Inflammatory macrophage treated with lipopolysaccharide for 4 hours (primary cell): Measurements from ENCODE around the gene ETS1.
A peak's percentile ranks its signal among the peaks of the same experiment; 100 is the strongest.

Source experiments
- DNase-seq: peaks from one replicate; pipeline ENCODE4 v3.0.0-alpha.2; 2020

Gene ETS1, protein sequence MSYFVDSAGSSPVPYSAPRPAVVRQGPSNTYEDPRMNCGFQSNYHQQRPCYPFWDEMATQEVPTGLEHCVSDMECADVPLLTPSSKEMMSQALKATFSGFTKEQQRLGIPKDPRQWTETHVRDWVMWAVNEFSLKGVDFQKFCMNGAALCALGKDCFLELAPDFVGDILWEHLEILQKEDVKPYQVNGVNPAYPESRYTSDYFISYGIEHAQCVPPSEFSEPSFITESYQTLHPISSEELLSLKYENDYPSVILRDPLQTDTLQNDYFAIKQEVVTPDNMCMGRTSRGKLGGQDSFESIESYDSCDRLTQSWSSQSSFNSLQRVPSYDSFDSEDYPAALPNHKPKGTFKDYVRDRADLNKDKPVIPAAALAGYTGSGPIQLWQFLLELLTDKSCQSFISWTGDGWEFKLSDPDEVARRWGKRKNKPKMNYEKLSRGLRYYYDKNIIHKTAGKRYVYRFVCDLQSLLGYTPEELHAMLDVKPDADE

DNA sequence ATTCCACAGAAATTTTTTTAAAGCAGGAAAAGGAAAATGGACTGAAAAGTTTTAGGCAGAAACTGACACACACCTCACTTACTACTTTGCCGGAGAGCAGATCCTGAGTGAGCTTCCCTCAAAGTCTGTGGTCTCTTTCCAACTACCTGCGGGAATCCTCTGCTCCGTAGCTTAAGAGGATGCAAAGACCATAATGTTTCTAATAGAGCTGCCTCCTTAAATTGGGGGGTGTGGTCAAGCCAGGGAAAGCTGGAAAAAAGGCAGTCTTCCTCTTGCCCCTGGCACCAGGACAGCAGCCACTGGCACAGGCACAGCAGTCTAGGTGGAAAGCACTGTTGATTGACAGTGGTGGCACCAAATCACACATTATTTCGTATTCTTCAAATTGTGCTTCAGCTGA is at the start of gene ETS1:
TSS of gene ETS1 (minus strand) at position 144 of the 400 bp plus-strand sequence. CDS start 14,428 bp downstream, outside the sequence.
- no peak for DNase-seq

DNA sequence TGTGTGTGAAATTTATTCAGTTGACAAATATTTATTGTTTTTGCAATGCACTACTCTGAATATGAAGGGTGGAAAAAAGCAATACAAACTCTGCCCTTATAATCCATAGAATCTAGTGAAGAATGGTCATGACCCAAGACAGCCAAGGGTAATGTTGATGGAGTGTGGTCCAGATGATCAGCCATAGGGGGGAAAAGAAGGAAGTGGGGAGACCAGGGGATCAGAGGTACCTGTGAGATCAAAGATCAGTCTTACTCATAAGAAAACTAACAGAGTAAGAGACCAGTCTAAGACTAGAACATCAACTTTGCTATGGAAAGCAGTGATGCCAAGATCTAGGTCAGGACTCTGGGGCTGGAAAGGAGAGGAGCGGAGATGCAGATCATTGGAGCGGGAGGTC is 47.0 kb upstream of the ETS1 start:
- no peak for DNase-seq

GRCh38 chr11:128633384-128633965 is 46.1 kb upstream of the ETS1 start:
- DNase-seq = no peak

- DNase-seq = no peak
These were observed 44.9 kb upstream of the ETS1 start for GRCh38 chr11:128632141-128632791.

DNA sequence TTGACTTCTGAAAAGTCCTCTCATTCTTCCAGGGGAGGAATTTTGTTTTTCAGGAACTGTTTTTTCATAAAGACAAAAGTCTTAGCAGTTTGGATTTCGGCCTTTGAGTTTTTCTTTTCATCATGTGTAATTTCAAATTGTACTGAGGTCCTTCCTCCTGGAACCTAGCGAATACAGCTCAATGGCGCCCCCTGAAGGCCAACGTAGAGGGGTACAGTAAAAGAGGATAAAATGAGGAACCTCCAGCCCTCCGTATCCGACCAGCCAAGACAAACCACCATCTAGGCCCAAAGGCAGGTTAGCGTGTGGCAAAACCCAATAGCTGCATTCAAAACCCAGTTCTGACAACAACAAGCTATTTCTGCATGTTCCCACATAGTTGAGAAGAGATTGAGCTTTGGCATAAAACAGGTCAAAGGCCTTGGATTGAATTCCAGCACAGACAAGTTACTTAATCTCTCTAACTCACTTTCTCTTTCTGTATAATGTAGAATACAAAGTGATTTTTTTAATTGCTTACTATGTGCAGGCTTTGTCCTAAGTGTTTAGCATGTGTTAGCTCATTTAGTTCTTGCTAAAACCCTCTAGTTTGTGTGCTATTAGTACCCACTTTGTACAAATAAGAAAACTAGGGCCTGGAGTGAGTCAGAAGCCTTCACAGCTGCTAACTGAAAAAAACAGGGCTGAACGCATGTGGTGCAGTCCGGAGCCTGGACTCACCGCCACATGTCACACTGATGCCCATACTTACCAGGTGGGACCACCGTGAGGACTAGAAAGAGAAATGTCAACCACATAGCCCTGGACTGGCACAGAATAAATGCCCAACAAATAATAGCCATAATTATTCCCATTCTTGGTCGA is 43.2 kb upstream of the ETS1 start:
- DNase-seq = peak; percentile 85

GRCh38 chr11:128629516-128630106 is 42.3 kb upstream of the ETS1 start:
- DNase-seq = no peak

DNA sequence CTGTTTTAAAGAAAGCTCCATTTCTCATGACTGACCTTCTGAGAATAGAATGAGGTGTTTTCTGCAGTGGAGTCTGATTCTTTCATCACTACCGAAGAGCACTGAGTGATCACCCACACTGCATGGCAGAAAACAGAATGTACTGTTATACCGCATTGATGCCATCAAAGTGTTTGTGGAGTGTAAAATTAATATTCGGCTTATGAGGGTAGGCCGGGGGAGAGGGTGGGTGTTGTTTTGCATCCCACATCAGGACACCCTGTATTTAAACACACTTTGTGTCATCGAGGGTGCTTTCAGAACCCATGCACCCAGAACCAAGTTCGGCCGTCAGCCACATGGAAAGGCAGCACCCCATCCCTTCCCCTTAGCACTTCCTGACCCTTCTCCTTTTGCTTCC is 41.3 kb upstream of the ETS1 start:
- DNase-seq = no peak

- DNase-seq = no peak
These were observed 40.9 kb upstream of the ETS1 start for GRCh38 chr11:128628325-128628673.

GRCh38 chr11:128627666-128628324 is 40.4 kb upstream of the ETS1 start:
- no peak for DNase-seq

DNA sequence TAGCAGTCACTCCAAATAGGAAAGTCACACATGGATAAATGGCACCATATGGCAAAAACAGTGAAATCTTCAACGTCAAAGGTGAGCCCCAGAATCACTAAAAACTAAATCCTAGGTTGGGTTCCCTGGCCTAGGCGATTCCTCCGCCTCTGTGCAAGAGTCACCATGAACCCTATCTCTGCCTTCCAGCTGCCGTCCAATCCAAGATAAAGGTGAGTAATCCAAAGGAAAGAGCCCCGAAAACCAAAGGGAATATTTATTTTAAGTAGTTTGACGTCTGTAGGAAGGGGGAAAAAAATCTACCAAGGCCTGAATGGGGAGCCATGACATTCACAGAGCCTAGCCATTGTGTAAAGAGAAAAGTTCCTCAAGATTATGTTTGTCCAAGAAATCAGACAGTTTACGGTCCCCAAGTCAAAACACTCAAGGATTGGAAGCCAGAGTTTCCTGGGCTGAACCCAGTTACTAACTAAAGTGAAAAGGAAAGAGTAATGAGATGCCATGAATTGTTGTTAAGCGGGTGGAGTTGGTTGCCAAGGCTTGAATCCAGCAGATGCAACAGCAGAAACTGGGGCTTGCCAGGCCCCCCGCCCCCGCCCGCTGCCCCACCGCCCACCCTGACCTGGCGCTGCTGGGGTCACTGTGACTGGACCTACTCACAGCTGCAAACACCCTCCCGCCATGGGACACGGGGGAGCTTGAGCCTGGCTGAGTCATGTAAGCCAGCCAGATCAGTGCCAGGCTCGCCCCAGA is 39.7 kb upstream of the ETS1 start:
- DNase-seq = no peak

DNA sequence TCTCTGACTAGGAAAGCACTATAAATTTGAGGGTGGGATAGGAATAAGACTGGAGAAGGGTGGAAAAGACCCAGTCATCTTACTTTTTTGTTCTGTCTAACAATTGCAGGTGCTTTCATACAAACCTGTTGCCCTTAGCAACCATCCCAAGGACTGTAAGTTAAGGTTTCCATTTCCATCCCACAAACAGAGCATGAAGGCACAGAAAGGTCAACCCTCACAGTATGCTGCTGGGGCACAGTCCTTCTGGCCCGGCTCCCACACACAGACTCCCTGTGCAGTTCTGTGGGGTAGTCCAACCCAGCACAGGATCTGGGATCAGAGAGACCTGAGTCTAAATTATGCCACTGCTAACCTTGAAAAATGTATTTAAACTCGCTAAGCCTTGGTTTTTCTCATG is 38.4 kb upstream of the ETS1 start:
- no peak for DNase-seq

GRCh38 chr11:128625326-128625725 is 38.0 kb upstream of the ETS1 start:
- DNase-seq = peak; percentile 32

DNA sequence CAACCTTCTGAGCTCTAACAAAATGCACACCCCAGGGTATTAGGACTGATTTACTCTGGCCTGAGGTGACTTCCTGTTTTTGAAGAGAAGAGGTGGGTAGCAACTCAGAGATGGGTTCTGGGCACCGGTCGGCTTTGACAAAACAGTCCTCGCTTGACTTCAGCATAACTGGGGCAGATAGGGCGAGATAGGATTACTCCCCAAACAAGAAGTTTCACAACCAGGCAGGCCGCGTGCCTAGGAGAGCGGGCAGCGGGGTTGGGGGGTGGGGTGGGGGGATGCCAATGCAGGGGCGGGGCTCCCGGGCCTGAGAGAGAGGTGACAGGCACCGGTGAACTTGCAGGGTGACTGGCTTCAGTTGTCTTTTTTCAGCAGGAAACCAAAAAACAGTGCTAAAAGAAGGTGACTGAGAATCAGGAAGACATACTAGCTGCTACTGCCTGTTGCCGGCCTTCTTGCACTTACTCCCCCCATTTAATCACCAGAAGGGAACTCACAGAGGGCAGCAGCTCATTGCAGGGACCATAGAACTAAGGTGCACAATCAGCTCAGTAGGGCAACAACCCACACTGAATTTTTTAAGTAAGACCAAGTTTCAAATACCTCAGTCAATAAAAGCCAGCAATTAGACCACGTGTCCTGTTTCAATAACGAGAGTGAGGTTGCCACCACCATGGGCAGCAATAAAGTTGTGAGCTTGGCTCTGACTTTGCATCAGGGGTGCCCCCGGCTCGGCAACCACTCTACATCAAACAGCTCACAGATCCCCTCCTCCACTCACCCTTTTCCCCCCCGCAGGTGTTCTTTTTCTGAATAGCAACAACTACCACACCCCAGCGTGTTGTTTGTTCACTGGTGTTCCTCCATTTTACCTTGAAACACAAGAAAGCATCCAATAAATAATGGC is 37.2 kb upstream of the ETS1 start:
- DNase-seq = peak; percentile 11

GRCh38 chr11:128623091-128623490 is 35.7 kb upstream of the ETS1 start:
- DNase-seq = no peak

DNA sequence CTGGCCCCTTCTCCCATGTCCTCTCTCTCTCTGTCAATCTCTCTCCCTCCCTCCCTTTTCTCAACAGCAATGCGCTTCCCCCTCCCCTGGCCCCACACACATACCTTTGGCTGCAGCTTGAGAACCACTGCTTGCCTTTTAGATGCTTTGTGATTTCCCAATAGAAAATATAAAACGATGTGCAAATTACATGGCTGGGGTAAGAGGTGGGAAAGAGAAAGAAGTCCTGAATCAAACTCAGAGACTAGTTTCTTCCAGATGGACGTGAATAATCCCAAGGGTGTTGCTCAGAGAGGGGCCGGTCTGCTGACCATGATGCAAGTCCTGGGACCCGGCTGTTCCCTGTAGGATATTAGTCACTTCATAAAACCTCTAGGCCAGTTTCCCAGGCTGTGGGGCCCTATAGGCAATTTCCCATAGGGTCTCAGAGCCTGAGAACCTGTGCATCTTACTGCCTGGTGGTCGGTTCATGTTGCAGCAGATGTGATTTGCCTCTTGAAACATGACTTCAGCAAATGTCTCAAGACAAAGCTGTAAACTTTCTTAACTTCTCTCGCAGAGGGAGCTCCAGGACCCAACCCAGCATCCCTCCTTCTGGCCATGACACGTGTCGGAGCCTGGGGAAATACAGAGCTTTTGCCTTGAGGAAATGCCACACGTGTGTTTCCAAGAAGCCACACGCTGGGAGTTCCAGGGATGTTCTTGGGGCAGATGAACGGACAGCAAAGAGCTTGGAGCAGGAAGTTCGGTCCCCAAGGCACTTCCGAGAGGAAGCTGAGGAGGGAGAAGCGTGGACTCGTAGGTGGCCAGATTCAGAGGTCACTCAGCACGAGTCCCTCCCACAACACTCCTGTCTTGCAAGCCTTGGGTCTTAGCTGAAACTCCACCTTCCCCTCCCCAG is 34.5 kb upstream of the ETS1 start:
- DNase-seq = peak; percentile 50

DNA sequence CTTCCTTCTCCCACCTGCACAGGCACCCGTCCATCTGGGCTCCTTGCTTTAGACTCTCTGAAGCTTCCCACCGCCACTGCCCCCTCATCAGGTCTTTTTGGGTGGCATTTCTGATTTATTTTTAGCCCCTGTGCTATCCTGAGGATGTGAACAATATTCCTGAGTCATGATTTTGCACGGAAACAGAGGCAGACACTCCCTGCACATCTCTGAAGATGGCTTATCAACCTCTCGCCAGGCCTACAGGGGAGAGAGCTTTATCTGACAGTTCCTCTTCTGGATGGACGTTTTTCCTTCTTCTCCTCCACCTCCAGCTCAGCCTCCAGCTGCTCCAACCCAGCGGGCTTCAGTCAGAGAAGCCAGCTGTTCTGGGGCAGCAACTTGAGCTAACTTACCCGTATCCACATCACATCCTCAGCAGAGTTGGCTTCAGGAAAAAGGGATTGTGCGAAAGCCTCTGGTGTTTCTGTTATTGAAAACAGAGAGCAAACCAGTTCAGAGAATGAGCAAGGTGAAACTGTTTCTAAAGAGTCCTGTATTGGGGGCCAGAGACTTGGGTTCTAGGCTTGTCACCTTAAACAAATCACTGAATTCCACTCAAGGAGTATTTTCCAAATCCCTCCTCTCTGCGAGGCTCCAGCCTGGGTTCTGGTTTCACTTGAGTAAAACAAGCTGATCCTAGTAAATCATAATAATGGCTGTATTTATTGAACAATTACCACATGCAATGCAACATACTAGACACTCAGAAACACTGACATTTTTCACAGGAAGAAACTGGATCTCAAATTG is 33.1 kb upstream of the ETS1 start:
- no peak for DNase-seq

GRCh38 chr11:128619540-128620308 is 32.4 kb upstream of the ETS1 start:
- no peak for DNase-seq
